IMR-90 (cell line): ENCODE results near the gene LAMA2. TPM values are rescaled to one million over a fixed set of nuclear protein-coding genes. Genes with fewer than 3 reads are reported as not detected.
A peak's percentile ranks its signal among the peaks of the same experiment; 100 is the strongest.

ENCODE experiments used
- ATAC-seq: fragments of 200-7000 bp; cut with Tn5 transposase; 2 replicates; pipeline ENCODE4 v1.9.1; 2020; ENCODE audit warnings: low read depth, mild to moderate bottlenecking, moderate library complexity
- BruUV-seq: library from RNA; stranded (reverse); fragments of 400-500 nt; replicated peaks from 2 replicates; lab custom pipeline; 2021; lab: Mats Ljungman, UMichigan
- CTCF ChIA-PET: fragments of 300-600 bp; formaldehyde crosslinking; extraction: SDS; loops from one replicate; lab custom pipeline; 2021; ENCODE audit warnings: antibody characterized with exemption; lab: Yijun Ruan, JAX
- POLR2A ChIA-PET: fragments of 300-600 bp; sonication (Branson Sonifier 250); formaldehyde crosslinking; loops from one replicate; lab custom pipeline; 2022; ENCODE audit warnings: antibody characterized with exemption; ENCODE audit not compliant: unreplicated experiment; lab: Charles Lee
- DNase-seq: peaks from one replicate; pipeline ENCODE4 v3.0.0; 2013
- H2AFZ ChIP-seq: replicated peaks from 2 replicates; pipeline ENCODE3; 2013; ENCODE audit warnings: low read length, mild to moderate bottlenecking; ENCODE audit not compliant: poor library complexity
- H2AK5ac ChIP-seq: 2 replicates; pipeline ENCODE4 v1.6.1; 2013; ENCODE audit warnings: low read depth, low read length, inconsistent platforms
- H2AK9ac ChIP-seq: replicated peaks from 2 replicates; pipeline ENCODE3; 2013; ENCODE audit warnings: mild to moderate bottlenecking, low read depth, low read length, moderate library complexity; ENCODE audit not compliant: poor library complexity
- H2BK120ac ChIP-seq: 2 replicates; pipeline ENCODE4 v1.6.1; 2013; ENCODE audit warnings: low read depth, low read length, inconsistent platforms
- H2BK15ac ChIP-seq: 3 replicates; pipeline ENCODE4 v1.6.1; 2013; ENCODE audit warnings: low read depth, low read length, inconsistent platforms
- H2BK20ac ChIP-seq: 2 replicates; pipeline ENCODE4 v1.6.1; 2013; ENCODE audit warnings: low read depth, mild to moderate bottlenecking, inconsistent platforms, low read length, moderate library complexity
- H2BK5ac ChIP-seq: 2 replicates; pipeline ENCODE4 v1.6.1; 2013; ENCODE audit warnings: mild to moderate bottlenecking, low read depth, low read length, inconsistent platforms; ENCODE audit not compliant: poor library complexity, severe bottlenecking
- H3K14ac ChIP-seq: replicated peaks from 2 replicates; pipeline ENCODE4 v1.6.1; 2013; ENCODE audit warnings: low read depth, low read length, inconsistent platforms
- H3K18ac ChIP-seq: 2 replicates; pipeline ENCODE4 v1.6.1; 2013; ENCODE audit warnings: low read depth, low read length, control low read depth
- H3K23ac ChIP-seq: 2 replicates; pipeline ENCODE4 v1.6.1; 2013; ENCODE audit warnings: low read depth, low read length, inconsistent platforms
- H3K27ac ChIP-seq: 2 replicates; pipeline ENCODE4 v1.5.1; 2013; ENCODE audit warnings: mild to moderate bottlenecking, control low read depth, low read length; ENCODE audit not compliant: insufficient read depth
- H3K27me3 ChIP-seq: 2 replicates; pipeline ENCODE4 v1.6.1; 2013; ENCODE audit warnings: low read length; ENCODE audit not compliant: control insufficient read depth, insufficient read depth
- H3K36me3 ChIP-seq: 2 replicates; pipeline ENCODE4 v1.6.1; 2013; ENCODE audit warnings: low read length, mixed read lengths; ENCODE audit not compliant: control insufficient read depth, insufficient read depth
- H3K4ac ChIP-seq: 2 replicates; pipeline ENCODE4 v1.6.1; 2013; ENCODE audit warnings: low read depth, low read length, inconsistent platforms
- H3K4me1 ChIP-seq: 2 replicates; pipeline ENCODE4 v1.6.1; 2013; ENCODE audit warnings: low read length, mixed read lengths; ENCODE audit not compliant: control insufficient read depth, insufficient read depth
- H3K4me2 ChIP-seq: 2 replicates; pipeline ENCODE4 v1.6.1; 2013; ENCODE audit warnings: low read depth, mild to moderate bottlenecking, control low read depth, low read length, moderate library complexity
- H3K4me3 ChIP-seq: 2 replicates; pipeline ENCODE4 v1.5.1; 2013; ENCODE audit warnings: low read depth, mild to moderate bottlenecking, control low read depth, low read length, moderate library complexity; ENCODE audit not compliant: insufficient read depth
- H3K56ac ChIP-seq: 2 replicates; pipeline ENCODE4 v1.6.1; 2013; ENCODE audit warnings: low read length, inconsistent platforms; ENCODE audit not compliant: insufficient read depth; ENCODE audit errors: extremely low read depth
- H3K79me1 ChIP-seq, 2 experiments: 2 replicates each; pipeline ENCODE4 v1.6.1; 2013; ENCODE audit warnings: low read length in 2 of 2, inconsistent platforms in 1 of 2, low read depth in 1 of 2
- H3K9ac ChIP-seq: 2 replicates; pipeline ENCODE4 v1.6.1; 2013; ENCODE audit warnings: low read depth, low read length, control low read depth
- H3K9me1 ChIP-seq: 2 replicates; pipeline ENCODE4 v1.6.1; 2013; ENCODE audit warnings: low read length, inconsistent platforms; ENCODE audit not compliant: insufficient read depth
- H3K9me3 ChIP-seq: 2 replicates; pipeline ENCODE4 v1.6.1; 2013; ENCODE audit warnings: low read length; ENCODE audit not compliant: control insufficient read depth, insufficient read depth
- H4K20me1 ChIP-seq: 2 replicates; pipeline ENCODE4 v1.6.1; 2013; ENCODE audit warnings: low read length, inconsistent platforms; ENCODE audit not compliant: insufficient read depth
- H4K5ac ChIP-seq: 2 replicates; pipeline ENCODE4 v1.6.1; 2013; ENCODE audit warnings: mild to moderate bottlenecking, low read depth, low read length, control low read depth
- H4K8ac ChIP-seq, 2 experiments: 2 replicates each; pipeline ENCODE4 v1.6.1; 2013; ENCODE audit warnings: low read depth in 2 of 2, low read length in 2 of 2, control low read depth in 1 of 2, inconsistent platforms in 1 of 2
- H4K91ac ChIP-seq: 2 replicates; pipeline ENCODE4 v1.6.1; 2013; ENCODE audit warnings: low read depth, low read length, inconsistent platforms; ENCODE audit not compliant: insufficient read depth
- MXI1 ChIP-seq: IDR thresholded peaks from 2 replicates; pipeline ENCODE4 v1.6.1; 2012; ENCODE audit warnings: low read depth, mild to moderate bottlenecking, low read length, moderate library complexity, borderline replicate concordance
- RAD21 ChIP-seq: IDR thresholded peaks from 2 replicates; pipeline ENCODE4 v1.6.1; 2012; ENCODE audit warnings: low read length, improper control_type of control experiment
- WGBS, 2 experiments: methylation state at CpG; one replicate each; pipeline versions ENCODE4 v1.1.5 to v1.1.7; 2013; ENCODE audit warnings: missing lambda C conversion rate in 2 of 2; ENCODE audit not compliant: insufficient read length in 1 of 2; ENCODE audit errors: extremely low coverage in 2 of 2; 5-methylcytosine and 5-hydroxymethylcytosine counted together
- dilution Hi-C: fragments of 300-500 bp; cut with HindIII; formaldehyde crosslinking; loops from one replicate; pipeline ENCODE4 v1.14.3; 2018; ENCODE audit warnings: low sequenced_read_pairs; ENCODE audit not compliant: unreplicated experiment
- in situ Hi-C: fragments of 300-500 bp; cut with MboI; formaldehyde crosslinking; loops from 3 replicates; pipeline ENCODE4 v1.14.3; 2019; ENCODE audit warnings: low sequenced_read_pairs, inconsistent platforms, mixed read lengths
- intact Hi-C: fragments of 100-400 bp; cut with micrococcal nuclease; formaldehyde crosslinking; loops from 2 replicates; pipeline ENCODE4 v1.10.0; 2022
- polyA plus RNA-seq, 3 experiments: library from polyadenylated mRNA; depleted of rRNA; stranded (reverse); fragments of >200 nt; gene quantifications; 2 replicates each; pipeline ENCODE4 v1.2.3, GENCODE V29; 2012; ENCODE audit warnings: low replicate concordance in 1 of 3
- total RNA-seq: library from RNA; depleted of rRNA; stranded (reverse); fragments of >200 nt; gene quantifications from 2 replicates; pipeline ENCODE4 v1.2.3, GENCODE V29; 2012
- TF ChIP-seq, protein P1 (sequence below): fragments of 150-350 bp; IDR thresholded peaks from 2 replicates; pipeline ENCODE4 v1.6.1; 2016; ENCODE audit warnings: low read depth, mild to moderate bottlenecking, low read length, moderate library complexity, borderline replicate concordance

Gene LAMA2
- total and polyA plus RNA-seq, 2 of the 4 experiments (the other 2 are of a cell fraction): 9.9 to 13.3 TPM

DNA sequence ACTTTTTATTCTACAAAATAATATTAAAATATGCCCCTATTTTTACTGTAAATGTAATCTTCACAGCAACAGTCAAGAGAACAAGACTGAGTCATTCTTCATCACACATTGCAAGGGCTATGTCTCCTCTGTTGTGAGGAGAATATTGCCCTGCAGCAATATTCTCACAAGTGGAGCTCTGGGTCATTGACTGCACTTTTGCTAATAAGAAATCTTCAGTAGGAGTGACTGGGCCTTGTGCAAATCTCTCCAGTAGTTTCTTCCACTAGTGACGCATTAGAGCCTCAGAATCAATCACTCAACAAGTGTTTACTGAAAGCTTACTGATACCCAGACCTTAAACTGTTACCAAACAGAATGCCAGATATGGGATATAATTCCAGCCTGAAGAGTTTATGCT, 49.1 kb downstream of the LAMA2 start:
- Histone ChIP-seq H2BK120ac (no peak overlapping the region), H2BK5ac (no peak overlapping the region), H3K36me3 (no peaks in the 10 kb centered on the region), H2BK20ac (no peak overlapping the region), H2AFZ (no peak overlapping the region), H3K18ac (no peak overlapping the region), H4K20me1 (no peaks in the 10 kb centered on the region), H3K4me2 (no peak overlapping the region), H3K56ac (no peak overlapping the region), H4K5ac (no peak overlapping the region), H2AK9ac (no peak overlapping the region), H3K4me3 (no peak overlapping the region), H3K23ac (no peak overlapping the region), H3K9ac (no peak overlapping the region), H3K27ac (no peak overlapping the region), H2AK5ac (no peak overlapping the region), H3K27me3 (no peaks in the 10 kb centered on the region), H3K79me1 (no peaks in the 10 kb centered on the region), H4K91ac (no peak overlapping the region), H3K9me1 (no peaks in the 10 kb centered on the region), H3K14ac (no peak overlapping the region), H2BK15ac (no peak overlapping the region), H3K4me1 (no peaks in the 10 kb centered on the region), H4K8ac (no peak overlapping the region), H3K9me3 (no peaks in the 10 kb centered on the region), H3K4ac (no peak overlapping the region)
- DNase-seq (peak; percentile 61), ATAC-seq (peak; percentile 74)
- intact Hi-C loops: no loop called here
- dilution Hi-C loops: no loop called here
- ChIA-PET CTCF (no interaction called here), POLR2A (no interaction called here)
- WGBS, 2 experiments: 33% methylated on average over 1 of the region's 1 CpG; no CpG with 5 or more reads in 1 of the 2 experiments
- in situ Hi-C loops: no loop called here
- no TSS peak for BruUV-seq
- TF ChIP-seq RAD21: no peak
- no peak for TF ChIP-seq MXI1
- TF ChIP-seq, protein P1, sequence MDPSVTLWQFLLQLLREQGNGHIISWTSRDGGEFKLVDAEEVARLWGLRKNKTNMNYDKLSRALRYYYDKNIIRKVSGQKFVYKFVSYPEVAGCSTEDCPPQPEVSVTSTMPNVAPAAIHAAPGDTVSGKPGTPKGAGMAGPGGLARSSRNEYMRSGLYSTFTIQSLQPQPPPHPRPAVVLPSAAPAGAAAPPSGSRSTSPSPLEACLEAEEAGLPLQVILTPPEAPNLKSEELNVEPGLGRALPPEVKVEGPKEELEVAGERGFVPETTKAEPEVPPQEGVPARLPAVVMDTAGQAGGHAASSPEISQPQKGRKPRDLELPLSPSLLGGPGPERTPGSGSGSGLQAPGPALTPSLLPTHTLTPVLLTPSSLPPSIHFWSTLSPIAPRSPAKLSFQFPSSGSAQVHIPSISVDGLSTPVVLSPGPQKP: no peak
